ENCODE measurements around the gene QPRT.
"Not testable (repeated sequence)": the region's sequence is repeated elsewhere in the genome, so short reads cannot be mapped to it uniquely, and the experiment has no call there.

Gene QPRT

GRCh38 chr16:29743827-29744531 is 65.0 kb downstream of the QPRT start:
- no peak overlapping the region for H3K27ac ChIP-seq
- no peak for DNase-seq

DNA sequence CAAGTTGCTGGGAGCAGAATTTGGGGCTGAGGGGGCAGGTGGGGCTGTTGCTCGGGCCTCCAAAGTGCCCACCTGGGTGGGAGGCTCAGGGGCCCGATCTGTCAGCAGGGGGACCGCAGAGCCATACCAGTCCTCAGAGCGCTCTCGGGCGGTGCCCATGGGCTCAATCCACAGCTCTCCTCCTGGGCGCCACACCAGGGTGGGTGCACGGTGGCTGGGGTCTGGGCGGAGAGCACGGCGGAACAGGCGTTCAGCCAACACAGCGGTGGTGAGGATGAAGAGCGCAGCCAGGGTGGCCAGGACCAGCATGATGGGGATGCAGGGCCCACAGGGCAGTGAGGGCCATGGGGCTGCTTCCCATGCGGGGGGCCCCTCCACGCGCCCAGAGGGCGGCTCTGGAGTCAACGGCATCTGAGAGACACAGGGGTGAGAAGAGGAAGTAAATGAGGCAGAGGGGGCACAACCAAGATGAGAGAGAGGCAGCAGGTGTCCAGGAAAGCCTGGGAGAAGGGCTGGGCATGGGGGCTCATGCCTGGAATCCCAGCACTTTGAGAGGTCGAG is 65.6 kb downstream of the QPRT start:
- no peaks in the 10 kb centered on the region for H3K36me3 ChIP-seq (replicated peaks)
- no peak for DNase-seq
- H3K27me3 ChIP-seq (replicated peaks): peaks cover 3% of the 10 kb centered on the region
- no peak overlapping the region for H3K27ac ChIP-seq
- TF ChIP-seq CTCF (IDR thresholded peaks at IDR 0.05; ENCODE audit: low read depth, low read length, missing control alignments): no peak
- in situ Hi-C loops (cut with HindIII; ENCODE audit: low pct_ligation_motif_present, low sequenced_read_pairs): no loop called here
- no peak overlapping the region for H3K4me3 ChIP-seq (ENCODE audit: low read depth, low read length)

More at GRCh38 chr16:29743827-29744531, 65.0 kb downstream of the QPRT start:
- Histone ChIP-seq H3K4me3 (ENCODE audit: low read depth, low read length) (no peak overlapping the region), H3K36me3 (replicated peaks) (no peaks in the 10 kb centered on the region), H3K27me3 (replicated peaks) (peaks cover 3% of the 10 kb centered on the region)
- in situ Hi-C loops (cut with HindIII; ENCODE audit: low pct_ligation_motif_present, low sequenced_read_pairs): no loop called here
- TF ChIP-seq CTCF (IDR thresholded peaks at IDR 0.05; ENCODE audit: low read depth, low read length, missing control alignments): no peak

DNA sequence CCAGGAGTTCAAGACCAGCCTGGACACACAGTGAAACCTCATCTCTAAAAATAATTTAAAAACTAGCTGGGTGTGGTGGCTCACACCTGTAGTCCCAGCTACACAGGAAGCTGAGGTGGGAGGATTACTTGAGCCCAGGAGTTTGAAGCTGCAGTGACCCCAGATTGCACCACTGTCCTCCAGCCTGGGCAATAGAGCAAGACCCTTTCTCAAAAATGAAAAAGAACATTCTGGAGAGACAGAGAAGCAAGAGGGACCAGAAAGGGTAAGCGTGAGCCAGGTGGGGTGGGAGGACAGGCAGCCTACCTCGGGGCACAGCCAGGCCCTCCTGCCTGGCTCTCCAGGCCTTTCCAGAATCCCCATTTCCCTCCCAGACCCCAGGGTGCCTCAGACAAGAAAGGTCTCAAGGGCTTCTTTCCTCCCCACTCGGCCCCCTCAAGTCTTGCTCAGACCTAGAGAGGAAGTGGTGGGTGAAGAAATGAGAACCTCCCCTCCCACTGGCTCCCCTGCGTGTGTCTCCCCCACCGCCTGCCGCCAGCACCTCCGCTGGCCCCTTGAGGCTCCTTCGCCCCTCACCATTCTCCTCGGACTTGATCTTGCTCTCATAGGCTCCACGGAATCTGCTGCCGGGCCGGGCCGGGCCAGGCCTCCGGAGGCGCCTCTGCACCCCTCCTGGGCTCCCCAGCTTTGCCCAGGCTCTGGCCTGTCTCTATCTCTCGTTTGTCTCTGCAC is 66.3 kb downstream of the QPRT start:
- H3K36me3 ChIP-seq (replicated peaks): no peaks in the 10 kb centered on the region
- H3K27ac ChIP-seq: no peak overlapping the region
- in situ Hi-C loops (cut with HindIII; ENCODE audit: low pct_ligation_motif_present, low sequenced_read_pairs): no loop called here
- no peak for TF ChIP-seq CTCF (IDR thresholded peaks at IDR 0.05; ENCODE audit: low read depth, low read length, missing control alignments)
- H3K27me3 ChIP-seq (replicated peaks): peaks cover 3% of the 10 kb centered on the region
- H3K4me3 ChIP-seq (ENCODE audit: low read depth, low read length): no peak overlapping the region
- no peak for DNase-seq

- DNase-seq: no peak
- in situ Hi-C loops (cut with HindIII; ENCODE audit: low pct_ligation_motif_present, low sequenced_read_pairs): no loop called here
- Histone ChIP-seq H3K36me3 (replicated peaks) (no peaks in the 10 kb centered on the region), H3K27ac (no peak within 1 kb of the TSS), H3K27me3 (replicated peaks) (peaks cover 3% of the 10 kb centered on the region), H3K4me3 (ENCODE audit: low read depth, low read length) (no peak within 1 kb of the TSS)
- TF ChIP-seq CTCF (IDR thresholded peaks at IDR 0.05; ENCODE audit: low read depth, low read length, missing control alignments): no peak
Measured at GRCh38 chr16:29745853-29746345, 66.9 kb downstream of the QPRT start, which contains the start of gene C16orf54. Gene C16orf54, minus strand, starts transcription at chr16:29745990. Its CDS starts 1,039 bp downstream, at chr16:29744951.

DNA sequence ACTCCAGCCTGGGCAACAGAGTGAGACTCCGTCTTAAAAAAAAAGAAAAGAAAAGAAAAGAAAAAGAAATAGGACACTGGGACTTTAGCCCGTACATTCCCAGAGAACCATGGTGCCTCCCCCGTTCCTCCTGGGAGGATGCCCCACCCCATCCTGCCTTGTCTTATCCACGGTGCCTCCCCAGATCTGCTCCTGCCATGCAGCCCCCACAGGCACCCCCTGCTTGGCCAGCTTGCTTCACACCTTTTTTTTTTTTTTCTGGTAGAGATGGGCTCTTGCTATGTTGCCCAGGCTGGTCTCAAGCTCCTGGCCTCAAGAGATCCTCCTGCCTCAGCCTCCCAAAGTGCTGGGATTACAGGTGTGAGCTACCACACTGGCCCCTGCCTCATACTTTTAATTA is 67.5 kb downstream of the QPRT start:
- in situ Hi-C loops (cut with HindIII; ENCODE audit: low pct_ligation_motif_present, low sequenced_read_pairs); DNase-seq; H3K27ac ChIP-seq; H3K27me3 ChIP-seq (replicated peaks); H3K36me3 ChIP-seq (replicated peaks); H3K4me3 ChIP-seq (ENCODE audit: low read depth, low read length): not testable (repeated sequence)
